ENCODE results near the gene CA11. TPM values are rescaled to one million over a fixed set of nuclear protein-coding genes. Genes with fewer than 3 reads are reported as not detected.

Gene CA11
- total and polyA plus RNA-seq, 2 experiments from 2014 or later, result 8.8 to 29.7 TPM

DNA sequence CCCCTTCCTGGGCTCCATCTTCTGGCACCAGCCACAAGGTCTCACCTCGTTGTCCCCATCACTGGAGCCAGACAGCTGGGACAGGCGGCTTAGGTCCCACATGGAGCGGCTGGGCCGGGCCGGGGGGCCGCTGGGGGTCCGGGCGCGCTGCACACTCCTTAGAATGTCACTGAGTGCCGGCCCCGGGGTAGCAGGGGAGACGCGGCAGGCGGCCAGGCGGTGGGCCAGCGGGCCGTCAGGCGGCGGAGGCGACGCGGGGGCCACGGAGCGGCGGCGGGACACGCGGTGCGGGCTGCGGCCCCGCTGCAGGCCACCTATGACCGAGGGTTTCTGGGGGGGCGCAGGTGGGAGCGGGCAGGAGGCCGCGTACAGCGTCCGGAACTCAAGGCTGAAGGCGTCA, 42.5 kb downstream of the CA11 start (continued):
- TF ChIP-seq ETS1 (IDR thresholded peaks at IDR 0.05) (no peak), ZNF331 (CRISPR knock-in tag; IDR thresholded peaks at IDR 0.05; ENCODE audit: low read depth) (no peak)

- H3K4me3 ChIP-seq, result no peak overlapping the region
- H3K27me3 ChIP-seq (ENCODE audit: insufficient read depth), result no peaks in the 10 kb centered on the region
- no peak for TF ChIP-seq NANOG (IDR thresholded peaks at IDR 0.05; ENCODE audit: borderline replicate concordance)
- no peak for TF ChIP-seq ETS1 (IDR thresholded peaks at IDR 0.05)
- TF ChIP-seq ZNF114 (CRISPR knock-in tag; IDR thresholded peaks at IDR 0.05), result no peak
- no peak for TF ChIP-seq STAT1 (IDR thresholded peaks at IDR 0.05; ENCODE audit: unreplicated experiment)
- no peak for TF ChIP-seq CREB1 (CRISPR knock-in tag; IDR thresholded peaks at IDR 0.05; ENCODE audit: low read depth)
- no peak for TF ChIP-seq ZNF331 (CRISPR knock-in tag; IDR thresholded peaks at IDR 0.05; ENCODE audit: low read depth)
- no peak for TF ChIP-seq REST (IDR thresholded peaks at IDR 0.05; ENCODE audit: unreplicated experiment)
- TF ChIP-seq EZH2phosphoT487 (IDR thresholded peaks at IDR 0.05; ENCODE audit: unreplicated experiment), result no peak
- TF ChIP-seq ZNF462 (CRISPR knock-in tag; IDR thresholded peaks at IDR 0.05), result no peak
- TF ChIP-seq, protein P1, sequence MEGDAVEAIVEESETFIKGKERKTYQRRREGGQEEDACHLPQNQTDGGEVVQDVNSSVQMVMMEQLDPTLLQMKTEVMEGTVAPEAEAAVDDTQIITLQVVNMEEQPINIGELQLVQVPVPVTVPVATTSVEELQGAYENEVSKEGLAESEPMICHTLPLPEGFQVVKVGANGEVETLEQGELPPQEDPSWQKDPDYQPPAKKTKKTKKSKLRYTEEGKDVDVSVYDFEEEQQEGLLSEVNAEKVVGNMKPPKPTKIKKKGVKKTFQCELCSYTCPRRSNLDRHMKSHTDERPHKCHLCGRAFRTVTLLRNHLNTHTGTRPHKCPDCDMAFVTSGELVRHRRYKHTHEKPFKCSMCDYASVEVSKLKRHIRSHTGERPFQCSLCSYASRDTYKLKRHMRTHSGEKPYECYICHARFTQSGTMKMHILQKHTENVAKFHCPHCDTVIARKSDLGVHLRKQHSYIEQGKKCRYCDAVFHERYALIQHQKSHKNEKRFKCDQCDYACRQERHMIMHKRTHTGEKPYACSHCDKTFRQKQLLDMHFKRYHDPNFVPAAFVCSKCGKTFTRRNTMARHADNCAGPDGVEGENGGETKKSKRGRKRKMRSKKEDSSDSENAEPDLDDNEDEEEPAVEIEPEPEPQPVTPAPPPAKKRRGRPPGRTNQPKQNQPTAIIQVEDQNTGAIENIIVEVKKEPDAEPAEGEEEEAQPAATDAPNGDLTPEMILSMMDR (conservative IDR thresholded peaks at IDR 0.05; ENCODE audit: low read depth in 2 of 2), result no peak
- TF ChIP-seq EZH2 (IDR thresholded peaks at IDR 0.05; ENCODE audit: low read depth, unreplicated experiment), result no peak
- TF ChIP-seq JUNB (IDR thresholded peaks at IDR 0.05; ENCODE audit: unreplicated experiment), result no peak
- DNase-seq (ENCODE audit: low spot score), result no peak
- Mint-ChIP-seq H3K4me1 (peaks cover 6% of the 10 kb centered on the region; the same call in 2 of the 3 replicates), H3K27me3 (ENCODE audit: insufficient read depth, low read depth, poor library complexity) (peaks cover 10% of the 10 kb centered on the region), H3K9me3 (no peaks in the 10 kb centered on the region), H3K27ac (no peak overlapping the region), H3K4me3 (no peak overlapping the region), H3K36me3 (ENCODE audit: low read depth) (no peaks in the 10 kb centered on the region; the same call in 2 of the 3 replicates)
- no peaks in the 10 kb centered on the region for H3K36me3 ChIP-seq (ENCODE audit: insufficient read depth)
- no peaks in the 10 kb centered on the region for H4K20me1 ChIP-seq (replicated peaks; ENCODE audit: insufficient read depth)
- no peaks in the 10 kb centered on the region for H3K4me1 ChIP-seq (ENCODE audit: insufficient read depth)
- no peak for ATAC-seq
- no peak overlapping the region for H3K27ac ChIP-seq (ENCODE audit: low read depth)
- H3K9me2 ChIP-seq (ENCODE audit: insufficient read depth), result no peaks in the 10 kb centered on the region
- no peak overlapping the region for H3K4me2 ChIP-seq
- H2AFZ ChIP-seq, result no peak overlapping the region
- no peaks in the 10 kb centered on the region for H3F3A ChIP-seq (replicated peaks; ENCODE audit: low read depth)
- H3K79me2 ChIP-seq (replicated peaks; ENCODE audit: insufficient read depth), result no peaks in the 10 kb centered on the region
These were observed 43.0 kb downstream of the CA11 start for GRCh38 chr19:48603001-48603400.

All from GM23338 (cell line).